Naive thymus-derived CD4-positive, alpha-beta T cell (primary cell): ENCODE data around the gene OGDH. TPM values are rescaled to one million over a fixed set of nuclear protein-coding genes. Genes with fewer than 3 reads are reported as not detected.

Experiments
- ATAC-seq: fragments of 150-1000 bp; cut with Tn5 transposase; 2 replicates; pipeline ENCODE4 v1.10.0; 2021; ENCODE audit warnings: mild to moderate bottlenecking, moderate library complexity
- CTCF ChIA-PET: fragments of 350-600 bp; sonication (Branson Sonifier 250); formaldehyde crosslinking; loops from one replicate; lab custom pipeline; 2021; ENCODE audit warnings: antibody characterized with exemption; lab: Charles Lee
- POLR2A ChIA-PET: fragments of 350-600 bp; sonication (Branson Sonifier 250); formaldehyde crosslinking; loops from one replicate; lab custom pipeline; 2021; ENCODE audit warnings: antibody characterized with exemption, inconsistent platforms; lab: Charles Lee
- DNase-seq, 9 donors: peaks; one replicate each; pipeline versions ENCODE4 v3.0.0 to v3.0.0-alpha.2; 2020 to 2022; ENCODE audit warnings: mixed read lengths in 1 of 9
- H3K27ac ChIP-seq: one replicate; pipeline ENCODE4 v1.7.0; 2013; ENCODE audit warnings: mild to moderate bottlenecking, low read depth, low read length, moderate library complexity
- H3K27me3 ChIP-seq, 2 donors: one replicate each; pipeline ENCODE4 v1.7.0; 2013; ENCODE audit warnings: low read length in 2 of 2, mild to moderate bottlenecking in 2 of 2, moderate library complexity in 2 of 2; ENCODE audit not compliant: control insufficient read depth in 2 of 2, insufficient read depth in 2 of 2
- H3K36me3 ChIP-seq, 3 experiments: 1 replicate in 2 of 3; 2 replicates in 1 of 3; pipeline ENCODE4 v1.7.0; 2013; ENCODE audit warnings: low read length in 3 of 3, mild to moderate bottlenecking in 3 of 3, moderate library complexity in 1 of 3; ENCODE audit not compliant: insufficient read depth in 3 of 3, control insufficient read depth in 2 of 3
- H3K4me1 ChIP-seq, 2 donors: one replicate each; pipeline ENCODE4 v1.7.0; 2013; ENCODE audit warnings: low read length in 2 of 2, mild to moderate bottlenecking in 2 of 2, moderate library complexity in 1 of 2; ENCODE audit not compliant: control insufficient read depth in 2 of 2, insufficient read depth in 2 of 2
- H3K4me3 ChIP-seq: 2 replicates; pipeline ENCODE4 v1.7.0; 2013; ENCODE audit warnings: mild to moderate bottlenecking, low read length
- H3K9me3 ChIP-seq, 3 experiments: 1 replicate in 2 of 3; 2 replicates in 1 of 3; pipeline ENCODE4 v1.7.0; 2013; ENCODE audit warnings: low read length in 3 of 3; ENCODE audit not compliant: control insufficient read depth in 2 of 3
- H3K27ac Mint-ChIP-seq, 9 donors: one replicate each; pipeline ENCODE4 v1.8.0; 2020 to 2022; ENCODE audit warnings: mixed read lengths in 9 of 9, mild to moderate bottlenecking in 8 of 9, moderate library complexity in 5 of 9, inconsistent platforms in 2 of 9
- H3K27me3 Mint-ChIP-seq, 5 donors: one replicate each; pipeline ENCODE4 v1.8.0; 2021 to 2022; ENCODE audit warnings: mixed read lengths in 5 of 5, mild to moderate bottlenecking in 1 of 5
- H3K36me3 Mint-ChIP-seq, 5 donors: one replicate each; pipeline ENCODE4 v1.8.0; 2020 to 2022; ENCODE audit warnings: mixed read lengths in 5 of 5, mild to moderate bottlenecking in 3 of 5, inconsistent platforms in 1 of 5
- H3K4me1 Mint-ChIP-seq, 7 donors: one replicate each; pipeline ENCODE4 v1.8.0; 2020 to 2022; ENCODE audit warnings: mixed read lengths in 7 of 7, mild to moderate bottlenecking in 3 of 7, inconsistent platforms in 1 of 7
- H3K4me3 Mint-ChIP-seq, 10 donors: one replicate each; pipeline ENCODE4 v1.8.0; 2020 to 2022; ENCODE audit warnings: mild to moderate bottlenecking in 10 of 10, mixed read lengths in 10 of 10, moderate library complexity in 6 of 10, inconsistent platforms in 2 of 10
- H3K9me3 Mint-ChIP-seq, 11 donors: one replicate each; pipeline ENCODE4 v1.8.0; 2020 to 2022; ENCODE audit warnings: mixed read lengths in 11 of 11, mild to moderate bottlenecking in 4 of 11, inconsistent platforms in 1 of 11, moderate library complexity in 1 of 11
- intact Hi-C, 2 donors: fragments of 100-400 bp; cut with micrococcal nuclease; formaldehyde crosslinking; loops; one replicate each; pipeline ENCODE4 v1.15.1; 2023
- polyA plus RNA-seq, 2 donors: library from polyadenylated mRNA; unstranded; fragments of 300-500 nt; fragmentation: Illumina TruSeq; gene quantifications; one replicate each; pipeline ENCODE4 v1.2.3, GENCODE V29; 2021
- total RNA-seq, 6 experiments: library from RNA in 5 of 6; stranded (reverse) in 5 of 6; gene quantifications; 1 replicate in 5 of 6; 2 replicates in 1 of 6; pipeline ENCODE4 v1.2.3 and lab custom pipeline; 2021 to 2026

Gene OGDH
- total and polyA plus RNA-seq, 7 experiments from 2014 or later = 20.3 to 122 (median 64.2) TPM

- no peak overlapping the region for H3K4me3 ChIP-seq
- no peak for ATAC-seq
- Mint-ChIP-seq H3K27me3 (no peaks in the 10 kb centered on the region), H3K9me3 (no peaks in the 10 kb centered on the region), H3K4me3 (no peak overlapping the region), H3K4me1 (peaks cover 0 to 9% (median 0%) of the 10 kb centered on the region in 7 donors), H3K36me3 (peaks cover 8 to 40% (median 12%) of the 10 kb centered on the region in 5 donors), H3K27ac (peak overlapping the region in 2 of 9 donors; percentile 32 to 62)
- ChIA-PET CTCF (no interaction called here), POLR2A (no interaction called here)
- H3K36me3 ChIP-seq = peaks cover 0 to 50% (median 16%) of the 10 kb centered on the region in 3 experiments
- H3K4me1 ChIP-seq = no peaks in the 10 kb centered on the region
- no peak for DNase-seq
- H3K27me3 ChIP-seq = no peaks in the 10 kb centered on the region
- no peaks in the 10 kb centered on the region for H3K9me3 ChIP-seq
- intact Hi-C loops = no loop called here
- H3K27ac ChIP-seq = no peak overlapping the region
Measured at GRCh38 chr7:44673771-44674170, 67.3 kb downstream of the OGDH start.

GRCh38 chr7:44674381-44674780, 68.0 kb downstream of the OGDH start:
- Histone ChIP-seq H3K27me3 (no peaks in the 10 kb centered on the region), H3K36me3 (peaks cover 0 to 54% (median 16%) of the 10 kb centered on the region in 3 experiments), H3K4me1 (no peaks in the 10 kb centered on the region), H3K4me3 (no peak overlapping the region), H3K9me3 (no peaks in the 10 kb centered on the region), H3K27ac (no peak overlapping the region)
- ATAC-seq = no peak
- Mint-ChIP-seq H3K9me3 (no peaks in the 10 kb centered on the region), H3K27ac (peak overlapping the region in 1 of 9 donors; percentile 20), H3K4me3 (no peak overlapping the region), H3K27me3 (no peaks in the 10 kb centered on the region), H3K36me3 (peaks cover 11 to 44% (median 16%) of the 10 kb centered on the region in 5 donors), H3K4me1 (peaks cover 0 to 9% (median 0%) of the 10 kb centered on the region in 7 donors)
- CTCF ChIA-PET = no interaction called here
- intact Hi-C loops = no loop called here
- DNase-seq = no peak
- POLR2A ChIA-PET = no interaction called here

- ChIA-PET POLR2A (interaction anchor here (0.5 kb wide), 1 partner anchor 52 kb away, joined by 3 read pairs; no protein-coding TSS in a partner anchor), CTCF (no interaction called here)
- peaks cover 7 to 47% (median 16%) of the 10 kb centered on the region in 5 donors for H3K36me3 Mint-ChIP-seq
- DNase-seq (no peak), ATAC-seq (no peak)
- intact Hi-C loops = no loop called here
- Histone ChIP-seq H3K27ac (no peak overlapping the region), H3K9me3 (no peaks in the 10 kb centered on the region), H3K4me1 (no peaks in the 10 kb centered on the region), H3K27me3 (no peaks in the 10 kb centered on the region), H3K36me3 (peaks cover 0 to 72% (median 16%) of the 10 kb centered on the region in 3 experiments), H3K4me3 (no peak overlapping the region)
- peak overlapping the region in 3 of 9 donors; percentile 6 to 62 (median 12) for H3K27ac Mint-ChIP-seq
- H3K27me3 Mint-ChIP-seq = no peaks in the 10 kb centered on the region
- H3K4me1 Mint-ChIP-seq = peaks cover 0 to 7% (median 0%) of the 10 kb centered on the region in 7 donors
- no peak overlapping the region for H3K4me3 Mint-ChIP-seq
- H3K9me3 Mint-ChIP-seq = no peaks in the 10 kb centered on the region
Measured at GRCh38 chr7:44676776-44677175, 70.3 kb downstream of the OGDH start.

- no peak overlapping the region for H3K4me3 Mint-ChIP-seq
- H3K4me1 Mint-ChIP-seq = peaks cover 0 to 7% (median 0%) of the 10 kb centered on the region in 7 donors
- Histone ChIP-seq H3K9me3 (no peaks in the 10 kb centered on the region), H3K4me1 (no peaks in the 10 kb centered on the region), H3K27ac (no peak overlapping the region), H3K36me3 (peaks cover 0 to 79% (median 16%) of the 10 kb centered on the region in 3 experiments), H3K27me3 (no peaks in the 10 kb centered on the region), H3K4me3 (no peak overlapping the region)
- H3K9me3 Mint-ChIP-seq = no peaks in the 10 kb centered on the region
- H3K36me3 Mint-ChIP-seq = peaks cover 7 to 44% (median 16%) of the 10 kb centered on the region in 5 donors
- ChIA-PET POLR2A (interaction anchor here (0.6 to 0.7 kb wide), 2 partner anchors 15 to 626 kb away, joined by 3 to 4 read pairs; no protein-coding TSS in a partner anchor), CTCF (no interaction called here)
- DNase-seq (no peak), ATAC-seq (no peak)
- intact Hi-C loops = no loop called here
- H3K27ac Mint-ChIP-seq = peak overlapping the region in 2 of 9 donors; percentile 54 to 65
- H3K27me3 Mint-ChIP-seq = no peaks in the 10 kb centered on the region
Measured at GRCh38 chr7:44678101-44678470, 71.7 kb downstream of the OGDH start.

- peaks cover 0 to 76% (median 12%) of the 10 kb centered on the region in 3 experiments for H3K36me3 ChIP-seq
- no peak for DNase-seq
Measured at GRCh38 chr7:44678471-44679179, 72.2 kb downstream of the OGDH start.

GRCh38 chr7:44681645-44682044, 75.2 kb downstream of the OGDH start:
- Histone ChIP-seq H3K27ac (no peak overlapping the region), H3K36me3 (peaks cover 0 to 56% (median 0%) of the 10 kb centered on the region in 3 experiments), H3K4me1 (no peaks in the 10 kb centered on the region), H3K4me3 (no peak overlapping the region), H3K9me3 (no peaks in the 10 kb centered on the region), H3K27me3 (no peaks in the 10 kb centered on the region)
- peaks cover 0 to 4% (median 0%) of the 10 kb centered on the region in 7 donors for H3K4me1 Mint-ChIP-seq
- no peak for DNase-seq
- intact Hi-C loops = loop anchor here (5.0 kb wide), 2 partner anchors 44 to 94 kb away; no protein-coding TSS in a partner anchor
- no peak overlapping the region for H3K27ac Mint-ChIP-seq
- H3K9me3 Mint-ChIP-seq = no peaks in the 10 kb centered on the region
- ChIA-PET POLR2A (no interaction called here), CTCF (no interaction called here)
- no peaks in the 10 kb centered on the region for H3K27me3 Mint-ChIP-seq
- peaks cover 7 to 51% (median 19%) of the 10 kb centered on the region in 5 donors for H3K36me3 Mint-ChIP-seq
- ATAC-seq = no peak
- no peak overlapping the region for H3K4me3 Mint-ChIP-seq

More at GRCh38 chr7:44678471-44679179, 72.2 kb downstream of the OGDH start:
- Mint-ChIP-seq H3K27me3 (no peaks in the 10 kb centered on the region), H3K36me3 (peaks cover 7 to 42% (median 16%) of the 10 kb centered on the region in 5 donors), H3K4me1 (peaks cover 0 to 6% (median 0%) of the 10 kb centered on the region in 7 donors), H3K4me3 (no peak overlapping the region), H3K9me3 (no peaks in the 10 kb centered on the region), H3K27ac (peak overlapping the region in 3 of 9 donors; percentile 7 to 59 (median 50))
- no peak overlapping the region for H3K27ac ChIP-seq
- H3K4me1 ChIP-seq = no peaks in the 10 kb centered on the region
- H3K4me3 ChIP-seq = no peak overlapping the region
- CTCF ChIA-PET = no interaction called here
- no peaks in the 10 kb centered on the region for H3K27me3 ChIP-seq
- POLR2A ChIA-PET = interaction anchor here (0.6 kb wide), 1 partner anchor 16 kb away, joined by 4 read pairs; no protein-coding TSS in a partner anchor
- no peak for ATAC-seq
- H3K9me3 ChIP-seq = no peaks in the 10 kb centered on the region
- intact Hi-C loops = no loop called here
